KOPT-K1 (cell line): ENCODE results near the gene UQCRC1.

Experiments used
- H3K27ac ChIP-seq: fragments of 200-600 bp; sonication (generic); 2 replicates; pipeline ENCODE4 v1.5.1; 2016; ENCODE audit warnings: antibody characterized with exemption, mild to moderate bottlenecking, low read depth, low read length; ENCODE audit not compliant: poor library complexity, severe bottlenecking
- H3K36me3 ChIP-seq: fragments of 200-600 bp; sonication (generic); 2 replicates; pipeline ENCODE4 v1.5.1; 2017; ENCODE audit warnings: antibody characterized with exemption, mild to moderate bottlenecking, low read length, moderate library complexity; ENCODE audit not compliant: insufficient read depth
- H3K9me3 ChIP-seq: fragments of 200-600 bp; sonication (generic); 2 replicates; pipeline ENCODE4 v1.5.1; 2017; ENCODE audit warnings: antibody characterized with exemption, low read length, mild to moderate bottlenecking; ENCODE audit not compliant: insufficient read depth, poor library complexity, severe bottlenecking

UQCRC1 gene

GRCh38 chr3:48597408-48597800 is 12.0 kb downstream of the UQCRC1 start:
- Histone ChIP-seq H3K9me3 (no peaks in the 10 kb centered on the region), H3K27ac (no peak overlapping the region), H3K36me3 (peaks cover 59% of the 10 kb centered on the region)

- Histone ChIP-seq H3K36me3 (peaks cover 53% of the 10 kb centered on the region), H3K9me3 (no peaks in the 10 kb centered on the region), H3K27ac (no peak overlapping the region)
Observed at GRCh38 chr3:48596676-48597407, 12.6 kb downstream of the UQCRC1 start.

GRCh38 chr3:48596157-48596556 is 13.3 kb downstream of the UQCRC1 start:
- Histone ChIP-seq H3K36me3 (peaks cover 46% of the 10 kb centered on the region), H3K9me3 (no peaks in the 10 kb centered on the region), H3K27ac (no peak overlapping the region)

GRCh38 chr3:48595526-48596121 is 13.8 kb downstream of the UQCRC1 start:
- Histone ChIP-seq H3K36me3 (peaks cover 41% of the 10 kb centered on the region), H3K27ac (no peak overlapping the region), H3K9me3 (no peaks in the 10 kb centered on the region)

- peaks cover 36% of the 10 kb centered on the region for H3K36me3 ChIP-seq
- no peak within 1 kb of the TSS for H3K27ac ChIP-seq
- H3K9me3 ChIP-seq: no peaks in the 10 kb centered on the region
Observed at GRCh38 chr3:48595075-48595525, 14.3 kb downstream of the UQCRC1 start, which contains the start of gene COL7A1. TSS of gene COL7A1 (minus strand) at chr3:48595329. CDS start at chr3:48595159, 170 bp downstream.

- Histone ChIP-seq H3K36me3 (peaks cover 30% of the 10 kb centered on the region), H3K27ac (no peak overlapping the region), H3K9me3 (no peaks in the 10 kb centered on the region)
Observed at GRCh38 chr3:48594417-48595049, 14.9 kb downstream of the UQCRC1 start.

- Histone ChIP-seq H3K27ac (no peak overlapping the region), H3K36me3 (peaks cover 18% of the 10 kb centered on the region), H3K9me3 (no peaks in the 10 kb centered on the region)
Observed at GRCh38 chr3:48593337-48593736, 16.1 kb downstream of the UQCRC1 start.

GRCh38 chr3:48592519-48593087 is 16.8 kb downstream of the UQCRC1 start:
- Histone ChIP-seq H3K9me3 (no peaks in the 10 kb centered on the region), H3K36me3 (peaks cover 11% of the 10 kb centered on the region; the same call in 1 of the 2 replicates), H3K27ac (no peak overlapping the region)

GRCh38 chr3:48591886-48592518 is 17.4 kb downstream of the UQCRC1 start:
- Histone ChIP-seq H3K27ac (no peak overlapping the region), H3K9me3 (no peaks in the 10 kb centered on the region), H3K36me3 (peaks cover 5% of the 10 kb centered on the region; the same call in 1 of the 2 replicates)

GRCh38 chr3:48591436-48591835 is 18.0 kb downstream of the UQCRC1 start:
- H3K36me3 ChIP-seq: no peaks in the 10 kb centered on the region
- H3K27ac ChIP-seq: no peak overlapping the region
- no peaks in the 10 kb centered on the region for H3K9me3 ChIP-seq

- Histone ChIP-seq H3K9me3 (no peaks in the 10 kb centered on the region), H3K27ac (no peak overlapping the region), H3K36me3 (no peaks in the 10 kb centered on the region)
Observed at GRCh38 chr3:48588230-48588629, 21.2 kb downstream of the UQCRC1 start.

GRCh38 chr3:48587686-48588085 is 21.8 kb downstream of the UQCRC1 start:
- H3K9me3 ChIP-seq: no peaks in the 10 kb centered on the region
- no peak overlapping the region for H3K27ac ChIP-seq
- no peaks in the 10 kb centered on the region for H3K36me3 ChIP-seq

- H3K36me3 ChIP-seq: no peaks in the 10 kb centered on the region
- no peak overlapping the region for H3K27ac ChIP-seq
- H3K9me3 ChIP-seq: no peaks in the 10 kb centered on the region
Observed at GRCh38 chr3:48585411-48585810, 24.0 kb downstream of the UQCRC1 start.

GRCh38 chr3:48584836-48585235 is 24.6 kb downstream of the UQCRC1 start:
- H3K9me3 ChIP-seq: no peaks in the 10 kb centered on the region
- H3K36me3 ChIP-seq: no peaks in the 10 kb centered on the region
- no peak overlapping the region for H3K27ac ChIP-seq
